Fibroblast of skin of right biceps (primary cell): Measurements from ENCODE around the gene IRF8.
"Not testable (repeated sequence)": the region's sequence is repeated elsewhere in the genome, so short reads cannot be mapped to it uniquely, and the experiment has no call there.

ENCODE experiments used
- DNase-seq: peaks from one replicate; pipeline ENCODE4 v3.0.0-alpha.2; 2013

IRF8 gene

DNA sequence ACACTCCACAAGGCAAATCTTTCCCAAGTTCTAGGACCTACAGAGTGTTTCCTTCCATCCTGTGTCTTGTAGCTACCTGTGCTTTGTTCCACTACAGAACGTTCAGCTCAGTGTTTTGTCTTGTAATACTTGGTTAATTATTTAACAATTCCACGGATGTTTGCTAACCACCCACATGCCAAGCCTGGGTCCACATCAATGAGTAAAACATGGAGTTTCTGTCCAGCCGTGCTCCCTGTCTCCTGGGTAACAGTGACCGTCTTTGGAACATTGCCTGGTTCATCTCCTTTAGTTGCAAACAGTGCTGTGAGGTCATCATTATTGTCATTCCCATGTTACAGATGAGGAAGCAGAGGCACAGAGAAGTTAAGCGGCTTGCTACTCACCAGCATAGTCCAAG is 41.3 kb downstream of the IRF8 start:
- DNase-seq, result no peak

DNA sequence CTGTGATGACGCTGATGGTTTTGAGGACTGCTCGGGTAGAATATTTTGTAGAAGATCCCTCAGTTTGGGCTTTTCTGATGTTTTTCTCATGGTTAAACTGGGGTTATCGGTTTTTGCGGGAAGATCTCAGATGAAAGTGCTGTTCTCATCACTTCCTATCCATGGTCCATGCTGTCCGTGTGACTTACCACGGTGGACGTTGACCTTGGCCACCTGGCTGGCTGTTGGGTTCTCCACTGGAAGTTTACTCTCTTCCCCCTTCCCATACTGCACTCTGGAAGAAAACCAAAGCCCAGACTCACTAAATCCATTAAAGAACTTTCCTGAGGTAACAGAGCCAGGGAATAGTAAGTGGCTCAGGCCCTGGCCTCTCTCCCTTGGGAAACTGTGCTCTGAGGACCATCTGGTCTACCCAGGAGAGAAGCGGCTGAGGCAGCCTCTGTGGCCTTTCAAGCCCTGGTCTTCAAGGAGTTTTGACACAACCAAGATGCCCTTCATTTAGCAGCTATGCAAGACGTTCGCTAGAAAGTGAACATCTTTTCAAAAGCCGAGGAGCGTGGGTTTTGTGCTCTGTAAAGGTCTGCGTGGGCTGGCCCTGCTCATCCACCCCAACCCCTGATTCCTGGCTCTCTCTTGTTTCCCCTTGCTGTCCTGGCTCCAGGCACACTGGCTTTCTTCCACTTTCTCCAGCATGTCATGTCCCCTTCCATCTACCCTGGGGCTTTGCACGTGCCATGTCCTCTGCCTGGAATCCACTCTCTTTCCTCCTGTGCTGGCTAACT is 43.1 kb downstream of the IRF8 start:
- DNase-seq, result no peak

DNA sequence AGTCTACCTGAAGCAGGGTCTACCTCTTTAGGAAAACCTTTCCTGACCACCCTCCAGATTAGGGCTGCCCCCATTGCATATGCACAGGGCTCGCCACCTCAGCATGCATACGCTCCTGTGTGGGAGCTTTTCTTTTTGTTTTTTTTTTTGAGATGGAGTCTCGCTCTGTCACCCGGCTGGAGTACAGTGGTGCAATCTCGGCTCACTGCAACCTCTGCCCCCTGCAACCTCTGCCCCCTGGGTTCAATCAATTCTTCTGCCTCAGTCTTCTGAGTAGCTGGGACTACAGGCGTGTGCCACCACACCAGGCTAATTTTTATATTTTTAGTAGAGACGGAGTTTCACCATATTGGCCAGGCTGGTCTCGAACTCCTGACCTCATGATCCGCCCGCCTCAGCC is 43.7 kb downstream of the IRF8 start:
- not testable (repeated sequence) for DNase-seq

DNA sequence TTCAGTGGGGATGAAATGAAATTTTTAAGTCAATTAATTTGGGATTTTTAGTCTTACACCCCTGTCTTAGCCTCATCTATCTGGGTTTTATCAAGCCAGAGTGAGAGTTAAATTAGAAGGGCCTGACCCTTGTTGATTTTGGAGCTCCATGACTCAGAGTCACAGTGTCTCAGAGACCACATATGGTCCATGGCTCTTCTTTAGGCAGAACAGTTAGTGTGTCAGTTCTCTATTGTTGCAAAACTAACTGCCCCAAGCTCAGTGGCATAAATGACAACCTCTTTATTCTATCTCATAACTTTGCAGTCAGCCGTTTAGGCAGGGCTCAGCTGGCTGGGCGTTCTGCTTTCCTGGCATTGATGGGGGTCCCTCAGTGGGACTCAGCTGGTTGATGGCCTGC is 44.7 kb downstream of the IRF8 start:
- no peak for DNase-seq

DNA sequence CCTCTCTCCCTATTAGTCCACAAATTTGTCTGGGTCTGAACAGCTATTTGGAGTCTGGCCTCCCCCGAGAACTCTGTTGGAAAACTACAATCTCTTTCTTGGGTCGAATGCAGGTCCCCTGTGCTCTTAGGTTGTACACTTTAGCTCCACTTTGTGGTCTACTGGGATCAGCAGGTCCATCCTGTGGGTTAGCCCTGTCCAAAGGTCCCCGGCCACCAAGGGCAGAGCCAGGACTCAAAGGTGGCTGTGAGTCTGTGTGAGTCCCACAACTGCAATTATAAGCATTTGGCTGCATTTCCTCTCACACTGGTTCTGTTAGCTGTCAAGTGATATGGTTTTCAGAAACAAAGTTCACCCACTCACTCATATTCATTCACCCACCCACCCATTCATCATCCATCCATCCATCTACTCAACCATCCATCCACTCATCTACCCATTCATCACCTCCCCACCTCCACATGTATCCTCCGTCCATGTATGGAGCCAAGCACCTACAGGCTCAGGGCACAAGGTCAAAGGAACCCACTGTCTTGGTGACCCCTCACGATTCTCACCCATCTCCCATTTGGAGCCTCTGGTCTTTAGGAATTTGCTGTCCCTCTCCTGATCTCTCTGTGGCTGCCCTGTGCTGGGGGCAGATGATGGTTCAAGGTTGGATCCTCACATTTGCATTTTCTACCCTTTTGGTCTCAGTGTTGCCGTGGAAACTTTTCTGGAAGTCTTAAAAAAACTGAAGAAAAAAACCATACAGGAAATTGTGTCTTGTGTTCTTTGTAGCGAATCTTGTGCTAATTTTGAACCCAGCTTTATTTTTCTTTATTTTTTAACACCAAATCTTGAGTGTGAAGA is 45.8 kb downstream of the IRF8 start:
- DNase-seq, result no peak

DNA sequence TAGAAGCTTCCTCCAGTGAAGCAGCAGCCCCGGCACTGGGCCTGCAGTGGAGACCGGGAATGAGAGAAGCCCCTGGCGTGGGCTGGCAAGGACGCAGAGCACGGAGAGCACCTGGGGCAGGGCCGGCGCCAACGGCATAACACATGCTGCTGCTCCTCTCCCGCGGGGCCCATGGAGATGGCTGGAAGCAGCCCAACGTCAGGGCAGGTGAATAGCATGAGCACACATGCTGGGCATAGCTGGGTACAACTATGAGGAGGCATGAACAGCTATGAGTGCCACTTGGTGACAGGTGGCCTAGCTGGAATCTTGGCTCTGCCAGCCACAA is 46.4 kb downstream of the IRF8 start:
- no peak for DNase-seq

DNA sequence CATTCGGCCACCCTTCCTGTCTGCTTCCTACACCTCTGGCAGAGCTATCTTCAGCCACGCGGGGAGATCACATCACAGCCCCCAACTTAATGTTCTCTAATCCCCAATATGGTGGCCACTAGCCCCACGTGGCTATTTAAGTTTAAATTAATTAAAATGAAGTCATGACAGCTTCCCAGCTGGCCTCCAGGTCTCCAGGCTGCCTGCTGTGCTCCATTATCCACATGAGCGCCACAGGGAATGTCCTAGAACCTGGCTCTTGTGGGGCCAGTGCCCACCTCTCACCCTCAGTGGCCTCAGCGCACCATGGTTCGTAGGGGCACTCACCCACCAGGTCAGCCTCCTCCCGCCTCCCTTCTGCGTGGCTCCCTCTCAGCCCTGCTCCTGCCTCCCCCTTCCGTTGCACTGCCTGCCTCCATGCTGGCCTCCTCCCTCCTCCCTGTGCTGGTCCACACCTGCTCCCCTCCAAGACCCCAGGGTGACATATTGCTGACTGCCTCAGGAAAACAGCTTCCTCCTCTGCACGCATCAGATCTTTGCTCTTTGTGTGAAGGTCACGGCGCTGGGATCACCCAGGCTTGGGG is 47.7 kb downstream of the IRF8 start:
- no peak for DNase-seq

DNA sequence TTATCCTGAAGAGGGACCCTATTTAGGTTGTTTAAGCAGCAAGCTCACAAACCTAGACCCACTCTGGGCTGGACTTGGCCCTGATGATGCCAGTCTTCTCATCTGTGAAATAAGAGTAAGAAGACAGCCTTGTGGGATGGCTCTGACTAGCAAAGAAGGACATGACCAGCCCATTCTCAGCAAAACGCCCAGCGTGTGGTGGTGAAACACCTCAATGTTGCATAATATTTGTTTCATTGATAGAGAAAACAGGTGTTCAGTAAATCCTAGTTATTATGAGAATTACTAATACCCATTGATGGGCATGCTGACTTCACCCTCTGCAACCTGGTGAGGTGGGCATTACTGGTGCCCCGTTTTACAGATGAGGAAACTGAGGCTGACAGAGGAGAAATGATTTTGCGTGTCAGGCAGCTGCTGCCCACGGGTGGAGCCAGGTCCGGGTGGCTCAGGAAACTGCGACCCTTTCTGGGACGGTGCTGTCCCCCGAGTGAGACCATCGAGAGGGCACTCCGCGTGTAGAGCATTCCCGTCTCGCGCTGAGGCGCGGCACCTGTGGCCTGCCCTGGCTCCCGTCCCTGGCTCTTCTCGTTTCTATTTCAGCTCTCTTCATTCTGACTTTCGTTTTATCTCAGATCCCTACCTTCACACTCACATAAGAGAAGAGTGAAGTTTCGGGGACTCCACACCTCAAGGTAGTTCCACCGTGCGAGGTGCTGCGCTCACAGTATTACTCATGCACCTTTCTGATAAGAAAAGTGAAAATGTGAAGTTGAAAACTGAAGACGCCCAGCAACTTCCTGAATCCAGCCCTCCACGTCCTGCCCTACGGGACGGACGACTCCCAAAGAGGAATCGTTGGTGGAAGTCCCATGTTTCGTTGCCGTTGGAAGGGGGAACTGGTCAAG is 48.5 kb downstream of the IRF8 start:
- DNase-seq, result no peak

DNA sequence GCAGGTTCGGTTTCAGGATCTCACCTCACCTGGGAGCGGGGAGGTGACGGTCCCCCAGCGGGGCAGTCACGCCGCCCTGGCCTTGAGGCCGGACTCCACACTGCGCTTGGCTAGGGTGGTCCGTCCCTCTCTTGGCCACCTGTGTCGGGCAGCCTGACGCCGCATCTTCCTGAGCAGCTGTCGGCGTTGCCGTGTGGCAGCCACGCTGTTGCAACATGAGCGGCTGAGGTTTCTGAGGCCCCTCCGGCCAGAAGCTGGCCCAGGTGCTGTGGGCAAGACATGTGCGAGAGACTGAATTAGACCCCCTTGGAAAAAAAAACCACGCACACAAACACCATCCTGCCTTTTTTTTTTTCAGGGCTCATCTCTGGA is 49.2 kb downstream of the IRF8 start:
- DNase-seq, result no peak

DNA sequence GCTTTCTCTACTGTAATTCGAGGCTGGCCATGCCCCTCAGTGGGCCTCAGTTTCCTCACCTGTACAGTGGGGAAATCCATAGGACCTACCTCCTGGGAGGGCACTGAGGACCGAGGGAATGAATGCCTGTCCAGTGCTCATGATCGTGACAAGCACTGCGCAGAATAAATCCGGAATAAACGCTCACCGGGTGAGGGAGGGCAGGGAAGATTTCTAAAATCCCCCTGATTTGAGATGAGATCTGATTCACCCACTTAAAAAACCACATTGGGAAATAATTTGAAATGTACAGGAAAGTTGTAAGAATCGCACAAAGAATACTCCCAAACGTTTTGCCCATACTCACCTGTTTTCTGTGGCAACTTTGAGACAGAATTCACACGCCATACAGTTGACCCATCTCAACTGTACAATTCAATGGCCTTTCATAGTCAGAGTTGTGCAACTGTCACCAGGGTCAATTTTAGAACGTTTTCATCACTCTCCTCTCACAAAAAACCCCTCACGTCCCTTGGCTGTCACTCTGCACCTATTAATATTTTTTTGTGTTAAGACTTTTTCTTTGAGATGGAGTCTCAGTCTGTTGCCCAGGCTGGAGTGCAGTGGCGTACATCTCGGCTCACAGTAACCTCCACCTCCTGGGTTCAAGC is 49.8 kb downstream of the IRF8 start:
- no peak for DNase-seq

DNA sequence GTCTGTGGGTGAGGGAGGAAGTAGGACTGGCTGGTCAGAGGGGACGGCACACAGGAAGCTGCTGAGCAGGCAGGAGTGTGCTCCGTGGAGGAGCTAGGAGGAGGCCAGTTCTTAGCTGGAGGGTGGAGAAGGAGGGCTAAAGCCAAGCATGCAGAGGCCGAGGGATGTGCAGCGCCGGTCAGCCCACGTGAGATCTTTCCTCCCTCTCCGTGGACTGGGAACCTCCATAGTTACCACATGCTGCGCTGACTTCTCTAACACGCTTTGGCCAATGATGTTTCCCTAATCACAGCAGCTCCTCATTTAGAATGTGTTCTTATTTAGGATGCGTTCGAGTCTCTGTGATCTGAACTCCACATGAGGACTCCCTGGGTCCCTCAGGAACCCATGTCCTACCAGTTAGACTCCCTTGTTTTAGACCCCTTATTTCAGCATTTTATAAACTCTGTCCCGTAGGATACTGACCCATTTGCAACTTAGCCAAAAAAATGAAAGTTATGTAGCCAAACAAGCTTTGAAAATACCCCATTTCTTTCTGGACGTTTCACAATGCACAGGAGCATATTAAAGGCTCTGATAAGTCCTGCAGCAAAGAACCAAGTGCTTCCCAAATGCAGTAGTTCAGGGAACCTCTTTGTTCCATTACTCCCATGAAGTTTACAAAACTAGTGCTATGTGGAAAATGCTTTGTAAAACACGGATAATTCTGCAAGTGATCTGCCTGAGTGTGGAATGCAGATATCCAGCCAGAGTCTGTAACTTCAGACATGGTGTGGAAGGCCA is 51.4 kb downstream of the IRF8 start:
- DNase-seq, result no peak

DNA sequence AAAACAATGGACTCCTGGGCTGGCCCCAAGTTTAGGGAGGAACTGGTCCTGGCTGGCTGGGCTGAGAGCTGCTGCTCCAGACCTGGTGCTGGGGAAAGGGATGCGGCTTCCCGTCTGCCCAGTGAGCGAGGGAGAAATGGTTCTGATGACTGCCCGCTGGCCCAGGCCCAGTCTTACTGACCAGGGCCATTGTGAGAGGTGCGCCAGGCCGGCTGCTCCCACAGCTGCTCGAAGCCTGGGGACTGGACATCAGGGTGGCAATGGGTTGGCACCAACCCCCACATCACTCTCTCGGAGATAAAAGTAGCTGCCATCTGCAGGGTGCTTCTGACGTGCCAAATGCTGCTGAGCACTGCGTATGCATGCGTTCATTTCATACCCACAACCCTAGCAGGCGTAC is 53.2 kb downstream of the IRF8 start:
- DNase-seq, result no peak

DNA sequence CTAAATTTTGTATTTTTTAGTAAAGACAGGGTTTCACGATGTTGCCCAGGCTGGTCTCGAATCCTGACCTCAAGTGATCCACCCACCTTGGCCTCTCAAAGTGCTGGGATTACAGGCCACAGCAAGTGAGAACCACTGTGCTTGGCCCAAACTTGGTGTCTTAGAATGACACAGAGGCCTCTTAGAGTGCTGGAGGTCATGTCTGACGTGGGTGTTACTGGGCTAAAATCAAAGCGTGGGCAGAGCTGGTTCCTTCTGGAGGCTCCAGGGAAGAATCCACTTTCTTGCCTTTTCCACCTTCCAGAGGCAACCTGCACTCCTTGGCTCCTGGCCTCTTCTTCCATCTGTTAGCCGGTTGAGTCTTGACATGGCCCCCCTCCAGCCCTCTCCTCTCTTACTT is 53.8 kb downstream of the IRF8 start:
- no peak for DNase-seq

DNA sequence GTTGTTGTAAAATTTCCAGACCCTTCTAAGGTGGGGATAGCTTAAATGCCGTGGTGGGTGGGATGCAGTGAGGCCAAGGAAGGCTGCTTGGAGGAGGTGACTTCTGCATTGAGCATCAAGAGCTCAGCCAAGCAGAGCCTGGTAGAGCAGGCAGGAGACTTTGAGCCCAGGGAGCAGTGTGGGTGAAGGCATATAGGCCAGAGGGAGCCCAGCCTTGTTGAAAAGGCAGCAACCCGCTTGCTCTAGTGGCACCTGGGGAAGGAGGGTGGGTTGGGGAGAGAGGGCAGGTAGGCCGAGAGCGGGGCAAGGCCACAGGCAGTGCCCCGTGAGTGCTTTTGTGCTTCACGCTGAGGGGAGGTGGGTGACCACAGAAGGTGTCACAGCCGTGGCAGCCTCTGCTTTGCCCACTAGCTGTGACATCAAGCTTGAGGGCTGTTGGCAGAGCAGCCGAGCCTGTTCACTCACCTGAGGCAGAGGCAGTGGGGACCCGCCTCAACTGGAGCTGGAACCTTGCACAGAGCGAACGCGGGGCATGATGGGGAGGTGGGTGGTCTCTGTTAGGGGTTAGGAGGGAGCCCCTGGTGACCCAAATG is 56.1 kb downstream of the IRF8 start:
- no peak for DNase-seq

DNA sequence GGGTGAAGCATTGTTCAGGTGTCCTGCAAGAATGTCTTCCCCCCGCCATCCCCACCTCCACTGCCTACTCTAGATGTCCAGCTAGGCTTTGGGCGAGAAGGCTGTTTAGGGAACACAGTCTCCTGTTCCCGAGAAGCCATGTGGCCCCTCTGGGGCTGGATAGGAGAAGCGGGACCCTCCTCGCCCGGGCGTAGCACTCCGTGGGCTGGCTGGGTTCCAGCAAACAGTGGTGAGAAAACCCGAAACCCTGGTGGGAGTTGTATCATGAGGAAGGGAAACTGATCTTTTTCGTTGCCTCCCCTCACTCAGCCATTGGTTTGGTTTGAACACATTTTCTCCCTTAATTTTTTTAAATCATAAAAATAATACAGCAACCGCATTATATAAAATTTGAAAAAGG is 56.6 kb downstream of the IRF8 start:
- no peak for DNase-seq

DNA sequence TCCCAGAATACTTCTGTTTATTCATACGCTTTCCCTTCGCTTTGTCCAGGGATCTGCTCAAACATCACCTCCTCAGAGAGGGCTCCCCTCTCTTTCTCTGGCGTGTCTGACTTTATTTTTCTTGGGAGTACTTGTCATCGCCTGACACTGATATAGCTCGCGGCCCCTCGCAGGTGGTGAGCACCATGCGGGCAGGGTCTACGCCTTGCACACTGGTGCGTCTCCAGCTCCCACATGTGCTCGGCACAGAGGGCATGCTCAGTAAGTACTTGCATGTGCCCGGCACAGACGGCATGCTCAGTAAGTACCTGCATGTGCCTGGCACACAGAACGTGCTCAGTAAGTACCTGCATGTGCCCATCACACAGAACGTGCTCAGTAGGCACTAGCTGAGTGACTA is 57.5 kb downstream of the IRF8 start:
- no peak for DNase-seq

DNA sequence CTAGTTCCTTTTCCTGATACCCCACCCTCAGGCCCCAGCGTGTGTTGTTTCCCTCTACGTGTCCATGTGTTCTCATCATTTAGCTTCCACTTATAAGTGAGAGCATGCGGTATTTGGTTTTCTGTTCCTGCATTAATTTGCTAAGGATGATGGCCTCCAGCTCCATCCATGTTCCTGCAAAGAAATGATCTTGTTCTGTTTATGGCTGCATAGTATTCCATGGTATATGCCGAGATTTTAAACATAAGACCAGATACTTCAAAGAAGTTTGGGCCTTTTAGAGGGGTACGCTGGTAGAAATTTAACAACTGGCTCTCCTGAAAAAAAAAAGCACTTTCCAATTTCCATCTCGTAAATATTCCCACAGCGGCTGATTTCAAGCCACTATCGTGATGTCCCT is 59.8 kb downstream of the IRF8 start:
- DNase-seq, result no peak

DNA sequence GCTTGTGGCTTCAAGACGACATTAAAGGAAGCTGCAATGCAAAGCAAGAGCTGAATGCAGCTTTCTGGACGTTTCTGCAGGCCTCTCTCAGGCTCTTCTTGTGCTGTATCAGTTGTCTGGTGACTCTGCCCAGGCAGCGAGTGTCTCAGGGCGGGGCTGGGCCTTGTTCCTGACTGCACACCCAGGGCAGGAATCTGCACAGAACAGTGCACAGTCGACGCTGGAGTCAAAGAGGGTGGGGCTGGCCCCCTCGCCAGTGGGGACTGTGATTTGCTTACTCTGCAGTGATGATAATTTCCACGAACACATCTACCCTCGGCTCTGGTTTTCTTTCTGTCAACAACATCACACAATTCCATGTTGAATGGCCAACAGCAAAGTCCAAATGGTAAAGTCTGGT is 60.7 kb downstream of the IRF8 start:
- DNase-seq, result no peak

DNA sequence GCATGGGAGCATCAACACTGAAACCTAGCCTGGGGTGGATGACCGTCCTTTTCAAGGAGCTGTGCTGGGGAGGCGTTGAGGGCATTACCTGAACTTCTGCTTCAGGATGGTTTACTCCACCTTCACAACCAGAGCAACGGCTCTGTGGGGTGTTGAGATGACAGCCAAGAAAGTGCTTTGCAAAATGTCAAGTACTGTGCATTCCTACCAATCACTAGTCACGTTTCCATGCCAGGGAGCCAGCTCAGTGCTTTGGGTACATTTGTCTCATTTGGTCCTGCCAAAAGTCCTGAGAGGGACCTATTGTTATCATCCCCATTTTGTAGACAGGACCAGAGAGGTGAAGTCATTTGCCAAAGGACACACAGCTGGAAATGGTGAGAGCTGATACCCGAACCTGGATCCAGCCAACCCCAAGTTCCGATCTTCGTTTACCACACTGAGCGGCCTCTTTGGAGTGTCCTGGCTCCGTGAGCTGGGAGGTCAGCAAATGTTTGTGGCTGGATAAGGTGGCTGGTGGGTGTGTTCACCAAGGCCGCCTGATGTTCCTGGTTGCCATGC is 61.6 kb downstream of the IRF8 start:
- DNase-seq, result no peak

DNA sequence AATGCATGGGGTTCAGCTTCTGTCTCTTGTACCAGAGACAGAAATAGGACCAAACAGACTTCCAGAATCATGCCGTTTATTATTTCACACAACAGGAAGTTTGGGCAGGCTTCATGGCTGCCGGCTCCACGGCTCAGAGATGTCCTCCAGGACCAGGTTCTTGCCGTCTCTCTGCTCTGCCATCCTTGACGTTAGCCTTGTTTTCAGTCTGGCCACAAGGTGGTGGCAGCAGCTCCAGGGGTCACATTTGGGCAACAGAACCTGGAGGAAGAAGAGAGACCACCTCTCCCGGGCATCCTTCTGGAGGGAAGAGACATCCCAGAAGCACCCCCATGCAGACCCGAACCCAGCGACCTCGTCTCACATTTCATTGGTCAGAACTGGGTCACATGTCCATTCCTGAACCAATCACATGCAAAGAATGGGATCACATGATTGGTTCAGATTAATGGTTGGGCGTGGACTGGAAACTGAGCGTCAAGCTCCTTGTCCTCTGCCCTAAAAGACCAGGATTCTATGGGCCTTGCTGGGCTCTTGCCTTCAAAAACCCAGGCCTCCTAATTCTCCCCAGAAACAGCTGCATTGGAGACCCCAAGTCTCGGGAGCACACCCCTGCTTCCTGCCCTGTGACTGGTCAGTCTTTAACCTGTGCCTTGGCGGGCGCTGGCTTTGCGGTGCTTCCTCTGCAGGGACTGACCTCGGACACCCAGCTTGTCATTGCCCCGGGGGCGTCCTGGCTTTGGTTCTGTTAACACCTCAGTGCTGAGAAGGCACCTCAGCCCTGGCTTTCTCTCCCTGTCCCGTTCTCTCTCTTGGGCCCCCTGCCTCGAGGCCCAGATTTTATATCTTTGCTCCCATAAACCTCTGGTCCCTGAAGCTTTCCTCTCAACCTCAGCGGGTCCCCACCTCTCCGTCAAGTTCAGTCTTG is 63.3 kb downstream of the IRF8 start:
- DNase-seq, result no peak
